Umbilical cord (tissue), 2 donors: ENCODE measurements around the gene NDUFV3. TPM values are rescaled to one million over a fixed set of nuclear protein-coding genes. Genes with fewer than 3 reads are reported as not detected.
"Not testable (repeated sequence)": the region's sequence is repeated elsewhere in the genome, so short reads cannot be mapped to it uniquely, and the experiment has no call there.

Experiments used
- DNase-seq: peaks from one replicate; pipeline ENCODE4 v3.0.0-alpha.2; 2015; ENCODE audit warnings: low spot score
- total RNA-seq: library from RNA; depleted of rRNA; stranded (reverse); fragments of >200 nt; gene quantifications from one replicate; pipeline ENCODE4 v1.2.3, GENCODE V29; 2014; ENCODE audit warnings: low replicate concordance; ENCODE audit not compliant: insufficient read depth

Gene NDUFV3
- total RNA-seq, 1 donor from 2014 or later, result 71.0 TPM

DNA sequence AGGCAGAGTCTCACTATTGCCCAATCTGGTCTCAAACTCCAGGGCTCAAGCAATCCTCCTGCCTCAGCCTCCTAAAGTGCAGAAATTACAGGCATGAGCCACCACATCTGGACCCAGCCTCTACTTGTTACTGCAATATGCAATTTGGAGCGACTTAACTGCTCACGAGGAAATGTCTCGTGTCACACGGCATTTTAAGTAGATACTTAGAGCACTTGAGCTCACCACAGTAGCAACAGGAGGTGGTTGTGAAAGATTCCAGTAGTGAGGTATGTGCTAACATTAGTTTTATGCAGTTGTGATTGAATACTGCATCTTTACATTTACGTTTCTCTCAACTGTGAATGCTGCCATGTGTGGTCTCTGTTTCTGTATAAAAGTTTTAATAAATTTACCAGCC is 5.8 kb upstream of the NDUFV3 start:
- no peak for DNase-seq

DNA sequence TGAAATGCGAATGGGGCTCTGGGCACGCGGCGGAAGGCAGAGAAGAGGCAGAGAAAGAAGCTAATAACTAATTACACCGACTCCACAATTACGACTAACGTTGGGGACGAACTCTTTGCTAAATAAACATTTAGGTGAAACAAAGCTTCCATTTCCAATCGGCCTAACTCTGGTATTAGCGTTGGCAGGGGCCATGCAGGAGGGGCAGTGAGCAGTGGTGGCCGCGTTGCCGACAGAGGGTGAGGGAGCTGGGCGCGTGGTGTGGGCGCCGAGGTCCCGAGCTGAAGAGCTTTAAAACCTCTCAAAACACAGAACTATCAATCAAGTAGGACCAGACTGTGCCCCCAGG is 553 bp upstream of the NDUFV3 start:
- DNase-seq, result peak; percentile 24

DNA sequence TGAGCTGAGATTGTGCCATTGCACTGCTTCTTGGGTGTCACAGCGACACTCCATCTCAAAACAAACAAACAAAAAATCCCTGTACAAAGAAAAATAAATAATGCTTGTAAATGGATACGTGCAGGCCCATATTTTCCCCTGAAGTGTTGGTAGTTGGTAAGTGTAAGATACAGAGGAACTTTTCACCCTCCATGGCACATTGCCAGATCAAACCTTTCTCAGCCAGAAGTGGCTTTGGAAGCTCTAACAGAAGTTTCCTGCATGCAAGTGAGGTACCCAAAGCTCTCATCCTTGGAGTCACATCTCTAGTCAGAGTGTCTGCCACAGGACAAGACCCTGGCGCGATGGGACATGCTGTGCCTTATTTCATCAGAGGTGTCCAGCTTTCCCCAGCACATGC is 7.3 kb downstream of the NDUFV3 start:
- DNase-seq, result no peak

DNA sequence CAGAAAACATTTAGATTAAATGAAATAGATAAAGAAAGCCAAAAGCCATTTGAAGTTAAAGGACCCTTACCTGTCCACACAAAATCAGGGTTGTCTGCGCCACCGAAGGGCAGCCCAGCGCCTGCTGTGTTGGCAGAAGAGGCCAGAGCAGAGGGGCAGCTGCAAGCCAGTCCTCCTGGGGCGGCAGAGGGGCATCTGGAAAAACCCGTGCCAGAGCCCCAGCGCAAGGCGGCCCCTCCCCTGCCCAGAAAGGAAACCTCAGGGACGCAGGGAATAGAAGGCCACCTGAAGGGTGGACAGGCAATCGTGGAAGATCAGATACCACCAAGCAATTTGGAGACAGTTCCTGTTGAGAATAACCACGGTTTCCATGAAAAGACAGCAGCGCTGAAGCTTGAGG is 10.7 kb downstream of the NDUFV3 start:
- DNase-seq, result no peak

DNA sequence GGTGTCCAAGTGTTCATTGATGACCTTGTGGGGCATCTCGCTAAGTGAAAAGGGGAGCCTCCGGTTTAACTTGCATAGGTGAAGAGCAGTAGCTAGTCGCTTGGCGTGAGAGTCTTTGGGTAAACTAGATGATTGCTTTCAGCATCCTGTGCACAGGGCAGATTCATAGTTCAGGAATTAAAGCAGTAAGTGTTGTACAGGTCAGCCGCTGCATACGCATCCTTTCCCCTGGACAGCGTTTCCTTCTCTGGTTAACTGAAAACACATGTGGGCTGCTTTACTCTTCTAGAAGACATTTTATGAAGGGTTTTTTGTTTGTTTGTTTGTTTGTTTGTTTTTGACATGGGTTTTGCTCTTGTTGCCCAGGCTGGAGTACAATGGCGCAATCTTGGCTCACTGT is 12.1 kb downstream of the NDUFV3 start:
- no peak for DNase-seq

DNA sequence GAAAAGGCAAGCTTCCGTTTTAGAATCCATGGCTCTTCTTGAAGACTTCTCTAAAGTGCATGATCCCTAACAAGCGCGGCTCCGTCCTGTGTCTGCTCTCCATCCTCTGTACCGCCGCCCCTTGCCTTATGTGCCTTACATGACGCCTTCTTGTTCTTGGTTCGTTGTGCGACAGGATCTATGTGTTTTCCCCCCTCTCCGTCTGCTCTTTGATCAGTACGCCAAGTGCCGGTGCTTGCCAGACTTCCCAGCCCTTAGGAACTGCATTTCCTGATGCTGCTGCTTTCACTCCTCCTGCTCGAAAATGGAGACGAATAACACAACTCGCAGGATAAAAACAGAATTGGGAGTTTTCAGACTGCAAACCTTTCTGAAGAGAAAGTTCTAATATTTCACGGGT is 13.1 kb downstream of the NDUFV3 start:
- no peak for DNase-seq

DNA sequence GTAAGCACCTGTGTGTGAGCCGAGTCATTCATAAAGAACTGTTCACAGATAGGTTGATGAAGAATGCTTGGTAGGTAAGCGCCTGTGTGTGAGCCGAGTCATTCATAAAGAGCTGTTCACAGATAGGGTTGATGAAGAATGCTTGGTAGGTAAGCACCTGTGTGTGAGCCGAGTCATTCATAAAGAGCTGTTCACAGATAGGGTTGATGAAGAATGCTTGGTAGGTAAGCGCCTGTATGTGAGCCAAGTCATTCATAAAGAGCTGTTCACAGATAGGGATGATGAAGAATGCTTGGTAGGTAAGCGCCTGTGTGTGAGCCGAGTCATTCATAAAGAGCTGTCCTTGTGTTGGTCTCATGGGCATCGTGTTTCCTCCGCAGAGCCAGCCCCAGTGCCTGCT is 15.4 kb downstream of the NDUFV3 start:
- not testable (repeated sequence) for DNase-seq

DNA sequence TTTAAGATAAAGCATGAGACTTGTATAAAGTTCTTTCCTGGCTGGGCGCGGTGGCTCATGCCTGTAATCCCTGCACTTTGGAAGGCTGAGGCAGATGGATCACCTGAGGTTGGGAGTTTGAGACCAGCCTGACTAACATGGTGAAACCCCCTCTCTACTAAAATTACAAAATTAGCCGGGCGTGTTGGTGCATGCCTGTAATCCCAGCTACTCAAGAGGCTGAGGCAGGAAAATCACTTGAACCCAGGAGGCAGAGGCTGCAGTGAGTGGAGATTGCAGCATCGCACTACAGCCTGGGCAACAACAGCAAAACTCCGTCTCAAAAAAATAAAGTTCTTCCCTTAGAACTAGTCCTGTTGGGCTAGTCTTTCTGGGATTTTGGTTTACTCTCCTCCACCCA is 18.8 kb downstream of the NDUFV3 start:
- not testable (repeated sequence) for DNase-seq

DNA sequence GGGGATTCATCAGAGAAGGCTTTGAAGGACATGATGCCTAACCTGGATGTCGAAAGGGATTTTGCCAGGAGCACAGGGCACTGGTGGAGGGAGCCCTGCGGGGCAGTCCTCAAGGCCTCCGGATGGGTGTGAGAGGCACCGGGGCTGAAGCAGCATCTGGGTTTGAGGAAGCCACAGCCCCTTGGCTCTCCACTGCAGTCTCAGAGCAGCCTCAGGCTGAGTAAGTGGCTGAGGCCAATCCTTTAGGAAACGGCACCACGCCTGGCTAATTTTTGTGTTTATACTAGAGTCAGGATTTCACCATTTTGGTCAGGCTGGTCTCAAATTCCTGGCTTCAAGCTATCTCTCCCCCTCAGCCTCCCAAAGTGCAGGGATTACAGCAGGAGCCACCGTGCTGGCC is 20.4 kb downstream of the NDUFV3 start:
- DNase-seq, result no peak

DNA sequence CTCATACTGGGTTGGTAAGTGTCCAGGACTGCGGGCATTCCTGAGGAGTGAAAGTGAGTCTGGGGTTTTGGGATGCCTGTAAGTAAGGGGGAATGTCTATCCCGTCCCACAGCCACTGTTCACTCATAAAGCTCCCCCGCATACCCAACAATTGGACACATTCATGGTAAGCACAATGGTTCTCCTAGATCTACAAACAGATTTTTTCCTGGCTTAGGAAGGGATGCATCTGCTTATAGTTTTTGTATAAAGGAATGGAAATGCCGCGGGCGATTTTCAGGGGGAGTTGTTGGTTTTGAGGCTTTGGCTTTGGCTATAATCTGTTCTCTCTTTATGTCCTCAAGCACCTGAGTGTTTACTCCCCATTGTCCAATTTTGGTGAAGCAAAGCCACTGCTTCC is 25.2 kb downstream of the NDUFV3 start:
- DNase-seq, result no peak

DNA sequence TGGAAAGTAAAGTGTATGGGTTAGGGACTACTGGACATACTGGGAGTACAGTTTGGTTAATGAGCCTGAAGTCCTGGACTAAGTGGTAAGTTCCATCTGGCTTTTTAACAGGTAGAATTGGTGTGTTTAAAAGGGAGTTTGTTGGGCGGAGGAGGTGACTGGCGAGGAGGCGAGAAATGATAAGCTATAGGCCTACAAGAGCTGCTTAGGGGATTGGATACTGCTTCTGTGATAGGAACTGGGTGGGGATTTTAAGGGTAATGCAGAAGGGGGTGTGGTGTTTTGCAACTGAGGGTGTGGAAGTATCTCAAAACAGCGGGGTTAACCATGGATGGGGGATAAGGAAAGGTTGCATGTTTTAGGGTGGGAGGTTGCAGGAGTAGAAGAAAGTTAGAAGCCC is 28.8 kb downstream of the NDUFV3 start:
- no peak for DNase-seq

DNA sequence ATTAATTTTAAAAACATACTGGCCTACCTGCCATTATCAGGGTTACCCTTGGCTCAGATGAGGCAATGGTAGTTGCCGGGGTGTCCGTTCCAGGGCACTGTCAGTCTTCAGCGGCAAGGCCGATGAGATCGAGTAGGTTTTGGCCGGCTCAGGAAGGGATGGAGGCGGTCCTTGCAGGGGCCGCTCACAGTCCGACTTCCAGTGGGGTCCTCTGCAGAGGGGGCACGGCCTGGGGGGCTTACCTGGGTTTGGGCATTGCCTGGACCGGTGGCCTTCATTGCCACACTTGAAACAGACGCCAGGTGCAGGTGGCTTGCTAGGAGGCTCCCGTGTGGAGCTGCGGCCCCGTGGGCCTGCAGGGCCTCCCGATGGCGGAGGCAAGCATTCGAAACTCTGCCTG is 29.8 kb downstream of the NDUFV3 start:
- no peak for DNase-seq

DNA sequence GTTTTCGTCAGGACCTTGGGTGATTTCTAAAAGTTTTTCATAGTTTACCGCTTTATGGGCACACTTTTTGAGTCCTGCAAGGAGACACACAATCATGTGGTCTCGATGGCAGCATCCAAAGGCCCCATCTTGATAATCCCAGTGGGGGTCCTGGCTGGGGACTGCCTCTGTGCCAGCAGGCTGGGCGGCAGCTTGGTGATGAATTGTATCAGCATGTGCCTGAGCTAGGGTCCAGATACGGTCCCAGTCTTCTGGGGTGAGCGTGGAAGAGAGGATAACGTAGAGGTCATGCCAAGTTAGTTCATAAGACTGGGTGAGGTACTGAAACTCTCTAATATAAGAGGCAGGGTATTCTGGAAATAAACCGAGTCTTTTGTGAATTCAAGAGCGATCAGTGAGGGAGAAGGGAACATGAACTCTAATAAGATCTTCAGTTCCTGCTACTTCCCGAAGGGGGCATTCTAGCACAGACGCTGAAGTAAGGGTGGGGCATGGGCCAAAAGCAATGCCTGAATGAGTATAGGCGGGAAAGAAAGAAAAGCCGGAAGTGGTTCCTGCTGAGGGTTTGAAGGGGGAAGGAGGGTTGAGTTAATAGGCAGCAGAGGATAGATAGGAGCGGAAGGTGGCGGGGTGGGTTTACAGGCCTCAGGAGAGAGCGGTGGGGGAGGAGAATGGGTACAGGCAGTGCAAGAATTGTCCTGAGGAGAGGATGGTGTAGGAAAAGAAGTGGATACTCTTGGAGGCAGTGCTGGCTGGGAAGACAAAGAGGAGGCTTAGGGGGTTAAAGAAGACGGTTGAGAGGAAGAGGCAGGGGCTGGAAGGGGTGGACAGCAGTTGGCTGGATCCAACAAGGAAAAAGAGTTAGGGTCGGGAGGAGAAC is 30.7 kb downstream of the NDUFV3 start:
- peak; percentile 94 for DNase-seq

DNA sequence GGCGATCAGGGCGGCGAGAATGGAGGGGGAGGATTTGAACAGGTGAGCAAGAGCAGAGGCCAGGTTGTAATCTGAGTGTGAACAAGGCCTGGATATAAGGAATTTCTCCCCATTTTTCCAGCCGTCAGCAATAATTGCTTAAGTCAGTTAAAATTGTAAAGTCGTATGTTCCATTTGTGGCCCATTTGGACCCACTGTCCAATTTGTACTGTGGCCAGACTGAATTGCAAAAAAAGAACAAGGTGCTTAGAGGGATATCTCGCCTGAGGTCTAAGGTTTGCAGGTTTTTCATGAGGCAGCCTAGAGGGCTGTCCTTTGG is 31.3 kb downstream of the NDUFV3 start:
- DNase-seq, result no peak

DNA sequence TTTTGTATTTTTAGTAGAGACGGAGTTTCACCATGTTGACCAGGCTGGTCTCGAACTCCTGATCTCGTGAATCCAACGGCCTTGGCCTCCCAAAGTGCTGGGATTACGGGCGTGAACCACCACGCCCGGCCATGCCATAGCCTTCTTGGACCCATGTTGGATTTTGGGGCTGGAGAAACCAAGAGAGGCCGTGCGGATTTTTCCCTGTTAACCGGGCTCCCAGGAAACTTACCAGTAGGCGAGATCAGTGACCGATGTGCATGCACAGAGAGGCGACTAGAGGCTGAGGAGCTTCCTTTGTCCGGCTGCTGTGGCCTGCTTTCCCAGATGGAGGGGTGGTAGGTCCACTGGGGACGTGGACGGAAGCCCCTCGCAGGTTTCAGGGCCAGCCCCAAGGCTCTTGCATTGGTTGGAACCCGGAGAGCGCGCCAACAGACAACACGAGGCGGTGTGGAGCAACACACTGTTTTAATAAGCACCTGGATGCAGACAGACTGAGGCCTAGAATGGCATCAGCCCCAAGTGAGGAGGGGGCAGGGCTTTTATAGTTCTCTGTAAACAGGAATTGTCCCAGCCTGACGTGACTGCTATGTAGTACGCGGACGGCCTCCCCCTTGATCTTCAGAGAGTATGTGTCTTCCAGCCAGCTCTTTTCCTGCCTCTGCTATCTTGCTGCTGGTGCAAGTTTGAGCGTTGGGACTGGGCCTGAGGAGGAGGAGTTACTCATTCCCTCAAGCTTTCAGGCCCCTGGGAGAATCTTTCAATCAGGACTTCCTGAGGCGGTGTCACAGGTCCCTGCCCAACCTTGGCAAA is 32.2 kb downstream of the NDUFV3 start, which contains the start of gene ERVH48-1:
TSS of gene ERVH48-1 (minus strand) at position 517 of the 813 bp plus-strand sequence. CDS start 6,624 bp downstream, outside the sequence.
- DNase-seq, result peak; percentile 34

DNA sequence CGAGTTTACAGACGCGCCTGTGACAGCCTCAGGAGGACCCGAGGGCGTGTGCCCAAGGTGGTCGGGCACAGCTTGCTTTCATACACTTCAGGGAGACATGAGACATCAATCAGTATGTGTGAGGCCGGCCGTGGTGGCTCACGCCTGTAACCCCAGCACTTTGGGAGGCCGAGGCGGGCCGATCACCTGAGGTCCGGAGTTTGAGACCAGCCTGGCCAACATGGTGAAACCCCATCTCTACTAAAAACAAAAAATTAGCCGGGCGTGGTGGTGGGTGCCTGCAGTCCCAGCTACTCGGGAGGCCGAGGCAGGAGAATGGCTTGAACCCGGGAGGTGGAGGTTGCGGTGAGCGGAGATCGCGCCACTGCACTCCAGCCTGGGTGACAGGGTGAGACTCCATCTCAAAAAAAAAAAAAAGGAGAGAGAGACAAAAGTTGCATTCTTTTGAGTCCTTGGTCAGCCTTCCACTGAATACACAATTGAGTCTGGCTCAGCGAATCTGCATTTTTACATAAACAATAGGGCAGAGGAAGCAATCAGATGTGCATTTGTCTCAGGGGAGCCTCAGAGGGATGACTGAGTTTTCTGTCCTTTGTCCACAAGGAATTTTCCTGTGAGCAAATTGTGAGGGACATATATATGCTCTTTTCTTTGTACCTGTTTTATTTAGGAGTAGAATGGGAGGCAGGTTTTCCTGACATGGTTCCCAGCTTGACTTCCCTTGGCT is 34.5 kb downstream of the NDUFV3 start:
- not testable (repeated sequence) for DNase-seq

DNA sequence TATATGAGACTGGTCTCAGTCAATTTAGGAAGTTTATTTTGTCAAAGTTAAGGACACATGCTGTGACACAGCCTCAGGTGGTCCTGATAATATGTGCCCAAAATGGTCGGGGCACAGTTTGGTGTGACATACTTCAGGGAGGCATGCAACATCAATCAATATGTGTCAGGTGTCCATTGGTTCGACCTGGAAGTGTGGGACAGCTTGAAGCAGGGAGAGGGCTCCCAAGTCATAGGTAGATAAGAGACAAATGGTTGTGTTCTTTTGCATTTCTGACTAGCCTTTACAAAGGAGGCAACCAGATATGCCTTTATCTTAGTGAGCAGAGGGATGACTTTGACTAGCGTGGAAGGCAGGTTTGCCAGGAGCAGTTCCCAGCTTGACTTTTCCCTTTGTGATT is 36.9 kb downstream of the NDUFV3 start:
- DNase-seq, result no peak

DNA sequence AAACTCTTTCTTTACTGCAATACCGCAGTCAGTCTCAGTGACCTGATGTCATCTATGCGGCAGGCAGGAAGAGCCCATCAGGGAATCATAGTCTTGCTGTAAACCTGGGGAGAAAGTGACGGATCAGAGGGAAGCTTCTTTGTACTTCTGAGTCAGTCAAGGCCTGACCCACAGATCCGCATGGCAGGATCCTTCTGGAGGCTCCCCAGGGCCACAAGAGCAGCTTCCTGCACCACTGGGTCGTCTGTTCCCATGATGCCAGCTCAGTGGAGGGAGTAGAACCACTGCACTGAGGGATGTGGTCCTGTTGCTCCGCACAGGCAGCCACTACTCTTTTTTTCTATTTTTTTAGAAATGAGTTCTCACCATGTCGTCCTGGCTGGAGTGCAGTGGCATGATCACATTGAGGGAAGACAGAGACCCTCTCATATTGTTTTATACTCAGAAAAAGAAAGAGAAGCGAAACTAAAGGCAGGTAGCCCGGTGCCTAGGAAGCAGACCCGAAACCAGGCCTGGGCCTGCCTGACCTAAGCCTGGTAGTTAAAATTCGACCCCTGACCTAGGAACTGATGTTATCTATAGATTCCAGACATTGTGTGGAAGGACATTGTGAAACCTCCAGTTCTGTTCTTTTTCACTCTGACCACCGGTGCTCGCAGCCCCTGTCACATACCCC is 38.6 kb downstream of the NDUFV3 start:
- no peak for DNase-seq

DNA sequence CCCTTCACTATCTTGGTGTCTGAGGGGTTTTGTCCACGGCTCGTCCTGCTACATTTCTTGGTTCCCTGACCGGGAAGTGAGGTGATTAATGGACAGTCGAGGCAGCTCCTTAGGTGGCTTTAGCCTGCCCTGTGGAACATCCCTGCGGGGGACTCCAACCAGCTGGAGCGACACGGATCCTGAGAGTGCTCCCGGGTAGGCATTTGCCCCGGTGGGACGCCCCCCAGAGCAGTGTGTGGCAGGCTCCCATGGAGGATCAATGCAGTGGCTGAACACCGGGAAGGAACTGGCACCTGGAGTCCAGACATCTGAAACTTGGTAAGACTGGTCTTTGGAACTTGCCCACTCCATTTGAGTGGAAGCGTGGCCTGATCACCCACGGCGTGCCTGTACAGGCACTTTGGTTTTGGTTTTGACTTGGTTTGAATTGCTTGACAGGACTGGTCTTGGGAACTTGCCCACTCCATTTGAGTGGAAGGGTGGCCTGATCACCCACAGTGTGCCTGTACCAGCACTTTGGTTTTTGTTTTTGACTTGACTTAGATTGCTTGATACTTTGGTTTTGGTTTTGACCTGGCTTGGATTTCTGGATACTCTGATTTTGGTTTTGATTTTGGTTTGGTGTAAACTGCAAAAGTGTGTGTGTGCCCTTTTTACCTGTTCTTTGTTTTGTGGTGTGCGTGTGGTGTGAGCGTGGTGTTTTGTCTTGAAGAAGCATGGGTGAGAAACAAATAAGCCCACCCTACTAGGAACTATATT is 39.4 kb downstream of the NDUFV3 start:
- not testable (repeated sequence) for DNase-seq

DNA sequence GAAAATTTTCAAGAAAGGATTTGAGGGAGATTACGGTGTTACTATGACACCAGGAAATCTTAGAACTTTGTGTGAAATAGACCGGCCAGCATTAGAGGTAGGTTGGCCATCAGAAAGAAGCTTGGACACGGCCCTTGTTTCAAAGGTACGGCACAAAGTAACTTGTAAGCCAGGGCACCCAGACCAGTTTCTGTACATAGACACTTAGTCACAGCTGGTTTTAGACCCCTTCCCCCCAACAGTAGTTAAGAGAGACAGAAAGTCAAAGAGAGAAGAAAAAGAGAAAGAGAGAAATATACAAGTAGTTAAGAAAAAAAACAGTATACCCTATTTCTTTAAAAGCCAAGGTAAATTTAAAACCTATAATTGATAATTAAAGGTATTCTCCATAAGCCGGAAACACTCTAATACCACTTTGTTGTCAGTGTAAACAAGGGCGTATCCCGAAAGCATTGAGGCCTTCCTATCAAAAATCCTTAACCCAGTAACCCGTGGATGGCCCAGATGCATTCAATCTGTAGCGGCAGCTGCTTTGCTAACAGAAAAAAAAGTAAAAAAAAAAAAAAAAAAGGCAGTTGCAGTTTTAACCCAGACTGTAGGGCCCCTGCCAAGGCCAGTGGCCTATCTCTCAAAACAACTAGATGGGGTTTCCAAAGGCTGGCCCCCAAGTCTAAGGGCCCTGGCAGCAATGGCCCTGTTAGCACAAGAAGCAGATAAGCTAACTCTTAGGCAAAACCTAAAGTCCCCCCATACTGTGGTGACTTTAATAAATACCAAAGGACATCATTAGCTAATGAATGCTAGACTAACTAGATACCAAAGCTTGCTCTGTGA is 40.2 kb downstream of the NDUFV3 start:
- DNase-seq, result peak; percentile 66
